ENCODE measurements around the gene SHOX.

Gene SHOX

DNA sequence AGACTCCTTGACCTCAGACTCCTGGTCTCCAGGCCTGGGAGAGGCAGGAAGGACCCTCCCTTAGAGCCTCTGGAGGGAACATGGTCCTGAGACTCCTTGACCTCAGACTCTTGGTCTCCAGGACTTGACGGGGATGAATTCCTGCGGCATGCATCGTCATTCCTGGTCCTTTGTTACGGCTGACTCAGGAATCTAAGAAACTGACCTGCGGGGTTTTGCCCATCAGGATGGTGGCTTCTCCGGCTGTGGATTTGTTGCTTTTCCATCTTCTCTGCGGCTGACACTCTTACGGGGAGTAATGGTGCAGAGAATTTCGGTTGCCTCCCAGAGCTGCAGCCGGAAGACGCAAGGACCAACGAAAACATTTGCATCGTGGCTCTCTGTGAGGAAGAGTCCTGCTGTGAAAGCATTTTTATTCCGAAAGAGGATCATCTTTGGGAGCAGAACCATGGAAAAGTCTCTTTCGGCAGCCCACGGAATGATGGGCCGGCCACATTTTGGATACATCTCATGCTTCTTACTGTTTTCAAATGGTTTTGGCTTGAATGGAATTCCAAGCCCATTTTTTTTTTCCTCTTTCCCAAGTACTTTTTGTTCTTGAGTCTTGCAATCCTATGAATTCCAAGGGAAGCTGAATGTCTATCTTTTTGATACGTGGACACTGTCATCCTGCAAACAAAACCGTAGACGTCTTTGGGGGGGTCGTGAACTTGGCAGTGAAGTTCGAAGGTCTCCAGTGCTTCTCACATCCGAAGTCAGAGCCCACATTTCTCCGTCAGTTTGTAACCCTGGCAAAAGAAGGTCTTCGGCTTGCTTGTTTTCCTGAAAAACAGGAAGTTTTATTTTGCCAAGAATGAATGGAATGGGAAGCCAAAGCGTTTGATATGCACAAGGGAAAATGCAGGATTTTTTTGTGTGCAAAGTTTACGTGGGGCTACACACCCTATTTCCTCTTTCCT, 36.5 kb downstream of the SHOX start:
- DNase-seq (ENCODE audit: low read depth in 3 of 3), result no peak

DNA sequence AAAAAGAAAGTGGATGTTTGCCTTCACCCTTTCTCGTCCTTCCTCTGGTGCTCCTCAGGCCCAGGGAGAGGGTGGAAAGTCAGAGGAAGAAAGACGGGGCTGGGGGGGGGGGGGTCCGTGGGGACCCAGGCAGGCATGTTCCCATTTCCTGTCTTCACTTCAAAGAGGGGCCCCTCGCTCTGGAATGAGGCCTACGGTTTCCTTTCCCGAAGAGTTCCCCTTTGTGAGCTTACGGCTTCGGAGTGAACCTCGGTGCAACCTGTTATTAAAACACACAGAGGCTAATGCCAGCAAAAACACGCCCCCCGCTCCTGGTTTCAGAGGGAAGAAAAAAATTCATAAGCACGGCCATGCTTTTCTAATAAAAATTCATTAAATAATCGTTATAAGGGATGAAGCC, 40.1 kb downstream of the SHOX start:
- DNase-seq (ENCODE audit: low read depth in 3 of 3), result no peak

DNA sequence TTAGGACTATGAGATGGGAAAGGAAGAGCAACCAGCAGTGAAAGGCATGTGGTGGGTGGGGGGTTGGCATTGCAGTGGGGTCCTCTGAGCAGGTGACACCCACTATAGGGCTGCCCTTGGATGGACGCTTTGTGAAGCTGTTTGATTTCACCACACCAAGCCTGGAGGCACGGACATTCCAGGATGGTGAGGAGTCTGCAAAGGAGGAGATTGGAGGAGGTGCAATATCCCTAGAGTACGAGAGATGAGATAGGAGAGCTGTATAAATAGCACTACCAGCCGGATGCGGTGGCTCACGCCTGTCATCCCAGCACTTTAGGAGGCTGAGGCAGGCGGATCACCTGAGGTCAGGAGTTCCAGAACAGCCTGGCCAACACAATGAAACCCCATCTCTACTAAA, 42.3 kb downstream of the SHOX start:
- DNase-seq (ENCODE audit: low read depth in 3 of 3), result no peak

DNA sequence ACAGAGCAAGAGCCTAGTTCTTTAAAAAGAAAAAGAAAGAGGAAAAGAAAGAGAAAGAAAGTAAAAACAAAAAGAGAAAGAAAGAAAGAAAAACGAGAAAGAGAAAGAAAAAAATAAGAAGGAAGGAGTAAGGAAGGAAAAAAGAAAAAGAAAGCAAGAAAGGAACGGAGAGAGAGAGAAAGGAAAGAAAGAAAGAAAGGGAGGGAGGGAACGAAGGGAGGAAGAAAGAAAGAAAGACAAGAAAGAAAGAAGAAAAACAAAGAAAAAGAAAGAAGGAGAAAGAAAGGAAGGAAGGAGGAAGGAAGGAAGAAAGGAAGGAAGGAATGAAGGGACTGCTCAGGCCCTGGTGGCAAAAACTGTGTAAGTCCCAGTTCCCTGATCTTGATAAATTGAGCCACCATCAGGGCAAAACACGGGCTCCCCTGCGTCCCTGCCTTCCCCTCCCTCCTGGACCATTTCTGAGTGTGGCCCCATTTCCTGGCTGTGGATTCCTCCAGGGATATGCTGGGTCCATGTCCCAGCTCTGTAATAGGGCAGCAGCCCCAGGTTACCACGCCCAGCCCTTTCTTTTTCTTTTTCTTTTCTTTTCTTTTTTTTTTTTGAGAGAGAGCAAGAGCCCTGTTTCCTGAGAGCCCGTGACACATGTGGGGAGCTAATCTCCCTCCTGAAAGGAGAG, 44.8 kb downstream of the SHOX start:
- no peak for DNase-seq (ENCODE audit: low read depth in 3 of 3)

DNA sequence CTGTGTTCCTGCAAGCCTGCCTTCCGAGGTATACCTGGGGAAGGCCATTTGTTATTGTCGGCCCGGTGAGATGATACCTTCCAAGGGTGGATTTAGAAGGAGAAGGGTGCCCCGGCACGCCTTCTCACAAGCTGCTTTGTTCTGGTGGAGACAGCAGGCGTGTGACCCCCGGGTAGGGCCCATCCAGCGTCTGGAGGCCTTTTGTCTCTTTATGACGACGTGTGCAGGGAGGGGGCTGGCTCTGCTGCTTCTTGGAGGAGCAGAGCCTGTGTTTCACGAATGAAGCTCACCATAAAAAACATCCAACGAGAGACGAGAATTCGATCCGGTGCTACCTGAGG, 45.3 kb downstream of the SHOX start:
- DNase-seq (ENCODE audit: low read depth in 3 of 3), result no peak

DNA sequence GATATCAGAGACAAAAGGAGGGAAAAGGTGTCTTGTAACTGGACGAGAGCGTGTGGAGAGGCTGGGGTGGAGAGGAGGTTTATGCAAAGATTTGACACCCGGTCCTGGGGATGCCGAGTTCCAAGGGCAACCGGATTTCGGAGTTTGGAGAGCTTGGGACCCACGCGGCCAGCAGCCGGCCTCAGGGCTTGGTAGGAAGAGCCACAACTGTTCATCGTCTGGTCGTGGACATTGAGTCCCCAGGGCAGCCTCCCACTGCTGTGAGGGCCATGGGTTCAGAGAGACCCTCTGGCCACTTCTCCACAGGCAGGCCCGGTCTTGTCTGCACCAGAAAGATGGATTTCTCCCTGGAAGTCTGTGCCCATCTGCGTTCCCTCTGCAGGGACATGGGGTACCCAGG, 46.8 kb downstream of the SHOX start:
- no peak for DNase-seq (ENCODE audit: low read depth in 3 of 3)

DNA sequence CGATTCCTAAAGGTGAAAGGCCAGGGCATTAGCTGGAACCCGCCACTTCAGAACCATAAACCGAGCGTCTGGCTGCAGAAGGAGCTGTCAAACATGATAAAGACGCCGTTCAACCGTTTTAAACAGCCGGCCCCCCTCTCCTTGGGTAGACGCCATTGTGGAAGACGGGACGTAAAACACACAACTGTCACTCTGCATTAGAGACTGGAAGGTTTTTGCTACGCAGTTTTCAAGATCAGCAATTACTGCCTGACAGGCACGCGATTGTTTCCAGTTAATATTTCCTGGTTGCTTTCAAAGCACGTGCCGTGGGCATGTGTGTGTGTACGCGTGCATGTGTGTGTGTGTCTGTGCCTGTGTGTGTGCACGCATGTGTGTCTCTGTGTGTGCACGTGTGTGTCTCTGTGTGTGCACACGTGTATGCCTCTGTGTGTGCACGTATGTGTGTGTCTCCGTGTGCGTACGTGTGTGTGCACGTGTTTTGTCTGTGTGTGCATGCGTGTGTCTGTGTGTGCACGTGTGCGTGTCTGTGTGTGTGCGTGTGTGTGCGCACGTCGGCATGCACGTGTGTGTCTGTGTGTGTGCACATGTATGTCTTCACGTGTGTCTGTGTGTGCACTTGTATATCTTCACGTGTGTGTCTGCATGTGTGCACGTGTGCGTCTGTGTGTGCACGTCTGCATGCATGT, 48.8 kb downstream of the SHOX start:
- DNase-seq (ENCODE audit: low read depth in 3 of 3), result no peak

DNA sequence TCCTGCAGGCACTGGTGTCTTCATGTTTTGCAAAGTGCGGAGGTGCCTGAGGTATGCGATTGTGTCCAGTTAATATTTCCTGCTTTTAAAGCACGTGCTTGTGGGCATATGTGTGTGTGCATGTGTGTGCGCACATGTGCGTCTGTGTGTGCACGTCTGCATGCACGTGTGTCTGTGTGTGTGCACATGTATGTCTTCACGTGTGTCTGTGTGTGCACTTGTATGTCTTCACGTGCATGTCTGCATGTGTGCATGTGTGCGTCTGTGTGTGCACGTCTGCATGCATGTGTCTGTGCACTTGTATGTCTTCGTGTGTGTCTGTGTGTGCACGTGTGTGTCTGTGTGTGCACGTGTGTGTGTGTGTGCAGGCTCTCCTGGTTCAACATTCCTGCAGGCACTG, 49.5 kb downstream of the SHOX start:
- DNase-seq (ENCODE audit: low read depth in 3 of 3), result no peak

DNA sequence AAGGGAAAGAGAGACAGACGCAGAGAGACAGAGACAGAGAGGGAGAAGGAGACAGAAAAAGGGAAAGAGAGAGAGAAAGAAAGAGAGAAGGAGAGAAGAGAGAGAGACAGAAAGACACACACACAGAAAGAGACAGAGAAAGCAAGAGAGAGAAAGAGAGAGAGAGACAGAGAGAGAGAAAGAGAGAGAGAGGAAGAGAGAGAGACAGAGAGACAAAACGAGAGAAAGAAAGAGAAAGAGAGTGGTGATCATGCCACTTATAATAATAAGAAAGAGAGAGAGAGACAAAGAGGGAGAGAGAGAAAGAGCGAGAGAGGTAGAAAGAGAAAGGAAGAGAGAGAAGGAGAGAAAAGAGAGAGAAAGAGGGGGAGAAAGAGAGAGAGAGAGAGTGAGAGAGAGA, 51.4 kb downstream of the SHOX start:
- DNase-seq (ENCODE audit: low read depth in 3 of 3), result no peak

DNA sequence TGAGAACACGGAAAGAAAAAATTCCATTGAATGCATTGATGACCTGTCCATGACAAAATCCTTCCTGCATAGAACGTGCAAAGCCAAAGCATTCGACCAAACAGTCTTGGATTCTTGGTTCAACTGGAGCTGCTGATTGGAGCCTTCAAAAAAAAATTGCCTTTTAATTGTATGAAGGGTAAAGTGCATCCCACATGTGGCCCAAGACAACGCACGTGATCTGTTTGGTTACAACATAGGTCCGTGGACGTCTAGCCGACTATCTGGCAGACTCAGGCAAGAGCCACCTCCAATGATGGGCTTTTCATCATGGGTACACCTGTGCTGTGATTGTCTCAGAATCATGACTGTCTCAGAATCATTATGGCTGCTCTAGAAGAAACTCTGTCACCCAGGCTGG, 52.3 kb downstream of the SHOX start:
- no peak for DNase-seq (ENCODE audit: low read depth in 3 of 3)

DNA sequence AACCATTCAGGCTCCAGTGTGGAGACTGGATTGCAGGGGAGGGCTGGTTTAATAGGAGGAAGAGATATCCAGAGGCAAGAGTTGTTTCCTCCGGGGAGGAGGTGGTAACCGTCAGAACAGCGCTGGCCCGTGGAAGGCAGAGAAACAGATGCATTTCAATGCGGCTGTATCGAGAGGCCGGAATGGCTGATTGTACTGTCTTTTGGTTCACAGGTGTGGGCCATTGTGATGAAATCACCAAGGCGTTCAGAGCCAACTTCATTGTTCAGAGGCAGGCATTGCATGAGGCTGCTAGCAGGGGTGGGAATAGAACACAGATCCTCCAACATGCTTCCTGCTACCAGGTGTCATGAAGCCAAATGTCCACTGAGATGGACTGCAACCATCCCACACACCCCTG, 53.0 kb downstream of the SHOX start:
- no peak for DNase-seq (ENCODE audit: low read depth in 3 of 3)

DNA sequence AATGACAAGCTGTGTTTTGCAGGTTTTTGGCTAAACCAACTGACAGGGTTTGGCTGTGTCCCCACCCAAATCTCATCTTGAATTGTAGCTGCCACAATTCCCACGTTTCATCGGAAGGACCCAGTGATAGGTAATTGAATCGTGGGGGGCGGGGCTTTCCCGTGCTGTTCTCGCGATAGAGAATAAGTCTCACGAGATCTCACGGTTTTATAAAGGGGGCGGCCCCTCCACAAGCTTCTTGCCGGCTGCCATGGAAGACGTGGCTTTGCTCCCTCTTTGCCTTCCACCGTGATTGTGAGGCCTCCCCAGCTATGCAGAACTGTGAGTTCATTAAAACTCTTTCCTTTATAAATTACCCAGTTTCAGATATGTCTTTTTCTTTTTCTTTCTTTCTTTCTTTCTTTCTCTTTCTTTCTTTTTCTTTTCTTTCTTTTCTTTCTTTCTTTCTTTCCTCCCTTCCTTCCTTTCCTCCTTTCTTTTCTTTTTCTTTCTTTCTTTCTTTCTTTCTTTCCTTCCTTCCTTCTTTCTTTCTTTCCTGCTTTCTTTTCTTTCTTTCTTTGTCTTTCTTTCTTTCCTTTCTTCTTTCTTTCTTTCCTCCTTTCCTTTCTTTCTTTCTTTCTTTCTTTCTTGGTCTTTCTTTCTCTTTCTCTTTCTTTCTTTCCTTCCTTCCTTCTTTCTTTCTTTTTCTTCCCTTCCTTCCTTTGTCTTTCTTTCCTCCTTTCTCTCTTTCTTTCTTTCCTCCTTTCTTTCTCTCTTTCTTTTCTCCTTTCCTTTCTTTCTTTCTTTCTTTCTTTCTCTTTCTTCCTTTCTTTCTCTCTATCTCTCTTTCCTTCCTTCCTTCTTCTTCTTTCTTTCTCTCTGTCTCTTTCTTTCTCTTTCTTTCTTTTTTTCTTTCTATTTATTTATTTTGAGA, 54.8 kb downstream of the SHOX start:
- DNase-seq (ENCODE audit: low read depth in 3 of 3), result no peak

DNA sequence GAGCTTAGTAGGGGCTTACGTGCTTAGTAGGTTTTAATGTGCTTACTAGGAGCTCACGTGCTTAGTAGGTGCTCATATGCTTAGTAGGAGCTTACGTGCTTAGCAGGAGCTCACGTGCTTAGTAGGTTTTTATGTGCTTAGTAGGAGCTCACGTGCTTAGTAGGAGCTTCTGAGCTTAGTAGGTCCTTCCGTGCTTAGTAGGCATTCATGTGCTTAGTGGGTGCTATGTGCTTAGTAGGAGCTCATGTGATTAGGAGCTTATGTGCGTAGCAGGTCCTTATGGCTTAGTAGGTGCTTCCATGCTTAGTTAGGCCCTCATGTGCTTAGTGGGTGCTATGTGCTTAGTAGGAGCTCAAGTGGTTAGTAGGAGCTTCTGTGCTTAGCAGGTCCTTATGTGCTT, 59.4 kb downstream of the SHOX start:
- DNase-seq (ENCODE audit: low read depth in 3 of 3), result no peak

DNA sequence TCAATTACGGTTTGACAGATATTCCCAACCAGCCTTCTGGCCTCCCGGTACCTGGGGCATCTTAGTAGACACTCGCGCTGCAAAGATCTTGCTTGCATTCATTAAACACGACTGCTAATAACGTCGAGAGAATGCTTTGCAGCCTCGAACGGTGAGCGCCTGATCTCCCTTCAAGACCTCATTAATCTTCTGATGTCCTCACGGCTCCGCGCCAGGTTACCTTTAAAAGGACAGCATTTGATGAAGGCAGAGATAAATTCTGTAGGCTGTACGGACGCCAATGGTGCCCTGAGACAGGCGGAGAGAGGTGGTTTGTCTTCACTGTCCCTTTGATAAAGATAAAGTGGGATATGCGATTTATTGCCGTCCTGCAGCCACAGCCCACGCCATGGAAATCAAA, 64.2 kb downstream of the SHOX start:
- no peak for DNase-seq (ENCODE audit: low read depth in 3 of 3)

DNA sequence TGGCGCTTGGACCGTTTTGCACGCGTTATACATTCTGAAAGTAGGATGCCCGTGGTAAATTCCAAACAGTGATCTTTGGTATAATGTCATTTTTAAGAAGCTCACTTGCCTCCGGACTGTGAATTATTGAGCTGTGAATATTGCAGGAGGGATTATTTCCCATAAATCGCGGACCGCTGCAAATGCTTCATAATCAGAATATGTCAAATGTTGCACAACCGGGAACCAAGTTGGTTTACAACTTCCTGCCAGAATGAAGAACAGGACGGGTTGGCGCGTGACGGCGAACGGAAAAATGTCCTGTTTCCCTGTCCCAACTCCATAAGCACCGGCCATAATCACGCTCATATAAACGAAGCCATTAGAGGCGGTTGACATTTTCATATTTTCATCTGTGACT, 67.6 kb downstream of the SHOX start:
- no peak for DNase-seq (ENCODE audit: low read depth in 3 of 3)

DNA sequence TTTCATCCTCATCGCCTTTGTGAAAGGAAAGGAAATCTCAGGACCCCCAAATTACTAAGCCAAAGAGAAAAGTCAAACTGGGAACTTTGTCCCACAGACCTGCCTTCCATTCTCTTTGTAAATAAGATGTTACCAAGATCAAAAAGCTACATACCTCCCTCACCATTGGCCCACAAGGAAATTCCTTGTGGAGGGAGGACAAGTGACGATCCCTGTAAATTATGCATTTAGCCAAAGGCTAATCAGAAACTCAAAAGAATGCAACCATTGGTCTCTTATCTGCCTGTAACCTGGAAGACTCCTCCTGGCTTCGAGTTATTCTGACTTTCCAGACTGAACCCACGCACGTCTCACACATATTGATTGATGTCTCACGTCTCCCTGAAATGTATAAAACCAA, 70.3 kb downstream of the SHOX start:
- DNase-seq (ENCODE audit: low read depth in 3 of 3), result no peak

DNA sequence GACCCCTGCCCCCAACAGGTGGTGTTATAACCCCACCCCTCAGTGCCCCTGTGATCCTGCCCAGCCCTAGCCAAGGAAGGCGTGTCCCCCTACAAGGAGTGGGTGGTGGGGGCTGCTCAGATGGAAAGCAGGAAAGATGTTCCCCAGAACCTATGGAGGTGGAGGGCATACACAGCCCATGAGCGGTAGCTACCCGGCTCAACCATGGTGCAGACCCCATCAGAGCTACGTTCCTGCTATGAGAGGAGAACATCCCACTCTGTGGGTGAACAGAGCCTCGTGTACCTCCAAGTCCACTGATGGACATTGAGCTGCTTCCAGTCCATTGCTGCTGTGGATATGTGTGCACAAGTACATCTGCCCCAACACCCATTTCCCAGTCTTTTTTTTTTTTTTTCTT, 71.1 kb downstream of the SHOX start:
- DNase-seq (ENCODE audit: low read depth in 3 of 3), result no peak

DNA sequence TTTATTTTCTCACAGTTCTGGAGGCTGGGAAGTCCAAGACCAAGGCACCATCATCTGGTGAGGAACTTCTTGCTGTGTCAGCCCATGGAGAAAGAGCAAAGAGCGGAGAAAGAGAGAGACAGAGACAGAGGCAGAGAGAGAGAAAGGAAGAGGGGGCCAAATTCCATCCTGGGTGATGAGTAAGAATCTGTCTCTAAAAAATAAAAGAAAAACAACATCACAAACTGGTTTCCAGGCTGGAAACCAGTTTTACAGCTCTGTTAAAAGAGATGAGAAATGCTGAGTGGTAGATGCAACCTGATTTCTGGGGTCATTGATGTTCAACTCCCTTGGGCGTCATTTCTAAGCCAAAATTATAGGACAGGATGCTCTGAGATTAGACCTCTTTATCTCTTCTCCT, 72.9 kb downstream of the SHOX start:
- DNase-seq (ENCODE audit: low read depth in 3 of 3), result no peak

DNA sequence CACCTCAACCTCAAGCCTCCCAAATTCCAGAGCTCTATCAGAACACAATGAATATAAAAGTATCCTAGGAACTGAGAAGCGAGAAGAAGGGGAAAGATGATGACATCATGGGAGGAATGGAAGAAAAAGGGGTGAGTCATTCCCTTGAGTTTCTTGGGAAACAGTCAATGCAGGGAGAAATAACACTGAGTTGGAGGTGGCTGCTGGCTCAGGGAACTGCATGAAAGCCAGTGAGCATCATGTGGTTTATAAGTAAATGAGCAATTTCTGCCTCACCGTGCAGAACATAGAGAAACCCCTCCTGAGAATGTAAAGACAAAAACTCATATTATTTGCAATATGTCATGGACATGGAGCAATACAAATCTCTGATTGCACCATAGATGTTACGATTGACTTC, 73.3 kb downstream of the SHOX start:
- DNase-seq (ENCODE audit: low read depth in 3 of 3), result no peak
